Measurements from ENCODE around the gene CDKAL1. TPM values are rescaled to one million over a fixed set of nuclear protein-coding genes. Genes with fewer than 3 reads are reported as not detected.

CDKAL1 gene
- total and polyA plus RNA-seq, 10 of the 15 experiments (the other 5 are each of a cell fraction or from before 2014, with no cell fraction given), result 10.7 to 26.9 (median 17.3) TPM

GRCh38 chr6:21171801-21172200 is 637.5 kb downstream of the CDKAL1 start:
- H3K4me1 ChIP-seq (ENCODE audit: control insufficient read depth, insufficient read depth, low read length), result no peaks in the 10 kb centered on the region
- H3K27me3 ChIP-seq (replicated peaks in 1 of 2; ENCODE audit: control insufficient read depth in 2 of 2, insufficient read depth in 2 of 2, low read length in 1 of 2), result no peaks in the 10 kb centered on the region
- ChIA-PET SMC1A (ENCODE audit: uncharacterized antibody, unreplicated experiment) (interaction anchor here (1.7 kb wide), 1 partner anchor 9 kb away, joined by 4 read pairs; no protein-coding TSS in a partner anchor), RAD21 (ENCODE audit: unreplicated experiment) (no interaction called here), POLR2A (no interaction called here), CTCF (no interaction called here)
- BruUV-seq (replicated peaks), result no TSS peak
- H3K4me3 ChIP-seq, result no peak overlapping the region
- H4K20me1 ChIP-seq (ENCODE audit: control insufficient read depth, insufficient read depth), result no peaks in the 10 kb centered on the region
- FAIRE-seq, result no peak
- in situ Hi-C loops (cut with MboI), result no loop called here
- DNase-seq (ENCODE audit: low read depth, low spot score), result no peak
- H3K4me2 ChIP-seq (ENCODE audit: control insufficient read depth, insufficient read depth), result no peak overlapping the region
- ATAC-seq, result no peak
- H3K36me3 ChIP-seq (ENCODE audit: control insufficient read depth in 2 of 2, insufficient read depth in 2 of 2, low read length in 1 of 2), result no peaks in the 10 kb centered on the region
- H2AFZ ChIP-seq (ENCODE audit: control insufficient read depth, low read depth, low read length), result no peak overlapping the region
- H3K79me2 ChIP-seq (ENCODE audit: control insufficient read depth, insufficient read depth, low read length), result no peaks in the 10 kb centered on the region
- no peak overlapping the region for H3K9ac ChIP-seq (ENCODE audit: control insufficient read depth, insufficient read depth, low read length)
- TF ChIP-seq TCF3 (IDR thresholded peaks at IDR 0.05; ENCODE audit: borderline replicate concordance, insufficient read depth, low read depth, low read length), result no peak
- TF ChIP-seq HDAC6 (IDR thresholded peaks at IDR 0.05; ENCODE audit: unreplicated experiment), result no peak
- TF ChIP-seq E2F8 (IDR thresholded peaks at IDR 0.05; ENCODE audit: low read depth, partially characterized antibody), result no peak
- TF ChIP-seq SIX5 (IDR thresholded peaks at IDR 0.05; ENCODE audit: low read depth, low read length, severe bottlenecking), result no peak
- TF ChIP-seq CBFB (IDR thresholded peaks at IDR 0.05; ENCODE audit: low read depth), result no peak
- no peak for TF ChIP-seq PKNOX1 (IDR thresholded peaks at IDR 0.05)
- no peak for TF ChIP-seq IKZF2 (IDR thresholded peaks at IDR 0.05)
- TF ChIP-seq NFXL1 (IDR thresholded peaks at IDR 0.05; ENCODE audit: borderline replicate concordance), result no peak
- intact Hi-C loops (cut with micrococcal nuclease; ENCODE audit: unreplicated experiment), result no loop called here
- no peaks in the 10 kb centered on the region for H3K9me3 ChIP-seq (replicated peaks; ENCODE audit: control insufficient read depth, insufficient read depth, low read length)
- no peak overlapping the region for H3K27ac ChIP-seq (ENCODE audit: control insufficient read depth, insufficient read depth)
- WGBS (ENCODE audit: insufficient coverage, insufficient replicate concordance, low lambda C conversion rate, missing lambda C conversion rate), result 69% methylated on average over 4 of the region's 4 CpGs
